RWPE2 (cell line): ENCODE data around the gene BRD7.
A peak's percentile ranks its signal among the peaks of the same experiment; 100 is the strongest.

Experiments used
- ATAC-seq: fragments of 200-7000 bp; cut with Tn5 transposase; 3 replicates; pipeline ENCODE4 v1.9.1; 2021; ENCODE audit warnings: low read depth
- DNase-seq: peaks from one replicate; pipeline ENCODE4 v3.0.0-alpha.2; 2020; ENCODE audit warnings: low spot score
- H3K27ac ChIP-seq: fragments of 450-650 bp; 2 replicates; pipeline ENCODE4 v1.5.1; 2017; ENCODE audit warnings: mild to moderate bottlenecking; ENCODE audit not compliant: poor library complexity, severe bottlenecking
- H3K27me3 ChIP-seq: fragments of 250-450 bp; sonication (Bioruptor Pico); 2 replicates; pipeline ENCODE4 v1.5.1; 2021; ENCODE audit warnings: mild to moderate bottlenecking, moderate library complexity; ENCODE audit not compliant: insufficient read depth, poor library complexity, severe bottlenecking
- H3K36me3 ChIP-seq: fragments of 250-450 bp; sonication (Bioruptor Pico); 2 replicates; pipeline ENCODE4 v1.5.1; 2020; ENCODE audit warnings: low read depth, mild to moderate bottlenecking, moderate library complexity
- H3K4me1 ChIP-seq: fragments of 250-450 bp; sonication (Bioruptor Pico); 2 replicates; pipeline ENCODE4 v1.5.1; 2021; ENCODE audit warnings: mild to moderate bottlenecking, moderate library complexity; ENCODE audit not compliant: insufficient read depth, poor library complexity, severe bottlenecking
- H3K4me3 ChIP-seq: fragments of 250-450 bp; sonication (Bioruptor Pico); 2 replicates; pipeline ENCODE4 v1.5.1; 2021; ENCODE audit warnings: mild to moderate bottlenecking, moderate library complexity; ENCODE audit not compliant: severe bottlenecking
- H3K9me3 ChIP-seq: fragments of 250-450 bp; sonication (Bioruptor Pico); 2 replicates; pipeline ENCODE4 v1.5.1; 2021; ENCODE audit warnings: mild to moderate bottlenecking, moderate library complexity; ENCODE audit not compliant: severe bottlenecking
- TF ChIP-seq, protein P1 (sequence below): fragments of 450-650 bp; IDR thresholded peaks from one replicate; pipeline ENCODE4 v1.5.1; 2017; ENCODE audit warnings: mild to moderate bottlenecking, moderate library complexity; ENCODE audit not compliant: poor library complexity, severe bottlenecking

Gene BRD7

GRCh38 chr16:50296807-50297206 lies 72.0 kb downstream of the BRD7 start:
- DNase-seq, result peak; percentile 60
- Histone ChIP-seq H3K4me3 (no peak overlapping the region), H3K27ac (no peak overlapping the region), H3K9me3 (no peaks in the 10 kb centered on the region), H3K27me3 (no peaks in the 10 kb centered on the region), H3K36me3 (no peaks in the 10 kb centered on the region), H3K4me1 (peaks cover 4% of the 10 kb centered on the region)
- TF ChIP-seq, protein P1, sequence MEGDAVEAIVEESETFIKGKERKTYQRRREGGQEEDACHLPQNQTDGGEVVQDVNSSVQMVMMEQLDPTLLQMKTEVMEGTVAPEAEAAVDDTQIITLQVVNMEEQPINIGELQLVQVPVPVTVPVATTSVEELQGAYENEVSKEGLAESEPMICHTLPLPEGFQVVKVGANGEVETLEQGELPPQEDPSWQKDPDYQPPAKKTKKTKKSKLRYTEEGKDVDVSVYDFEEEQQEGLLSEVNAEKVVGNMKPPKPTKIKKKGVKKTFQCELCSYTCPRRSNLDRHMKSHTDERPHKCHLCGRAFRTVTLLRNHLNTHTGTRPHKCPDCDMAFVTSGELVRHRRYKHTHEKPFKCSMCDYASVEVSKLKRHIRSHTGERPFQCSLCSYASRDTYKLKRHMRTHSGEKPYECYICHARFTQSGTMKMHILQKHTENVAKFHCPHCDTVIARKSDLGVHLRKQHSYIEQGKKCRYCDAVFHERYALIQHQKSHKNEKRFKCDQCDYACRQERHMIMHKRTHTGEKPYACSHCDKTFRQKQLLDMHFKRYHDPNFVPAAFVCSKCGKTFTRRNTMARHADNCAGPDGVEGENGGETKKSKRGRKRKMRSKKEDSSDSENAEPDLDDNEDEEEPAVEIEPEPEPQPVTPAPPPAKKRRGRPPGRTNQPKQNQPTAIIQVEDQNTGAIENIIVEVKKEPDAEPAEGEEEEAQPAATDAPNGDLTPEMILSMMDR, result no peak
- ATAC-seq, result no peak

GRCh38 chr16:50295541-50296132 lies 73.2 kb downstream of the BRD7 start:
- Histone ChIP-seq H3K27me3 (no peaks in the 10 kb centered on the region), H3K4me3 (no peak overlapping the region), H3K36me3 (no peaks in the 10 kb centered on the region), H3K9me3 (no peaks in the 10 kb centered on the region), H3K4me1 (no peaks in the 10 kb centered on the region), H3K27ac (no peak overlapping the region)
- DNase-seq (peak; percentile 29), ATAC-seq (no peak)
- TF ChIP-seq, protein P1, result no peak

DNA sequence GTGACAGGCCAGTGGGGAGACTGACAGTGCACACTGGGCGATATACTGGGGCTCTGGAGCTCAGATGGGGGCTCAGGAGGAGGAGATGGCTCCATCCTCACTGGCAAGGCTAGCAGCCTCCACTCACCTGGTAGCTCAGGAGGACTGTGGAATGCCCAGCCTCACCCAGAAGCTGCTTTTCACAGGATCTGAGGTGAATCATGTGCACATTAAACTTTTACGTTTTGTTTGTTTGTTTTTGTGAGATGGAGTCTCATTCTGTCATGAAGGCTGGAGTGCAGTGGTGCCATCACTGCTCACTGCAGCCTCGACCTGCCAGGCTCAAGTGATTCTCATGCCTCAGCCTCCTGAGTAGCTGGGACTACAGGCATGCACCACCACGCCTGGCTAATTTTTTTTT lies 73.8 kb downstream of the BRD7 start:
- no peaks in the 10 kb centered on the region for H3K36me3 ChIP-seq
- H3K27ac ChIP-seq, result no peak overlapping the region

DNA sequence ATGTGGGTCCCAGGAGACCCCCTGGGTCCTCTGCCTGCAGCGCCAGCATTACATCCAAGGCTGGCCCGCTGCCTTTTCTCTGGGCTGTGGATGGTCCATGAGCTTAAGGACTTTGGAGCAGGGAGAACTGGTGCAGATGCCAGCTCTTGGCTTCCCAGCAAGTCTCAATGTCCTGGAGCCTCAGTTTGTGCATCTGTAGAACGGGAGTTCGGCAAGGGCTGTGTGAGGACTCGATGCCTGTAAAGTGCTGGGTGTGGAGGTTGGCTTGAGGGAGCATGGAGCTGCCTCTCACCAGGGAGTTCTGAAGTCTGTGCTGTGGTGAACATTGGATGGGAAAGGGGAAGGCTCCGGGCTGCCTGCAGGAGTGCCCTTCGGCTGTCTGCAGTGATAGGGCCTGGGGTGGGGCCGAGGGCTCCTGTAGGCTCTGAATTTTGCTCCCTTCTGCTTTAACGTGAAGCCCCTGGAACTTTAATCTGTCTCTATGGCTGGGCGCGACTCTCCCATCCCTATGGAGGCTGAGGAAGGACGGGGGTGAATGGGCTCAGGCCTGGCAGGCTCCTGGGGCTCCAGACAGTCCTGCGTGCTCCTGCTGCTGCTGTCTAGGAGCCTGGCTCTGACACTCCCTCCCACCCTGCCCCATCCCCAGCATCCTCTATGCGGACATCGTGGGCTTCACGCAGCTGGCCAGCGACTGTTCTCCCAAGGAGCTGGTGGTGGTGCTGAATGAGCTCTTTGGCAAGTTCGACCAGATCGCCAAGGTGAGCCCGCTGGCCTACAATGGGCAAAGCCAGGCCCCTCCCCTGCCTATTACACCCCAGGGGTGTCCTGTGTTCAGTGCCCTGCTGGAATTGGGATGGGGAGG lies 74.6 kb downstream of the BRD7 start:
- Histone ChIP-seq H3K27me3 (no peaks in the 10 kb centered on the region), H3K4me3 (no peak overlapping the region), H3K27ac (no peak overlapping the region), H3K36me3 (no peaks in the 10 kb centered on the region), H3K4me1 (no peaks in the 10 kb centered on the region), H3K9me3 (no peaks in the 10 kb centered on the region)
- ATAC-seq (no peak), DNase-seq (no peak)
- TF ChIP-seq, protein P1, result no peak

More for the DNA sequence above, 73.8 kb downstream of the BRD7 start:
- no peaks in the 10 kb centered on the region for H3K27me3 ChIP-seq
- ATAC-seq (no peak), DNase-seq (peak; percentile 11)
- no peaks in the 10 kb centered on the region for H3K9me3 ChIP-seq
- no peaks in the 10 kb centered on the region for H3K4me1 ChIP-seq
- TF ChIP-seq, protein P1, result no peak
- H3K4me3 ChIP-seq, result no peak overlapping the region
